Tongue (tissue), 2 donors: ENCODE data around the gene FBXO38. TPM values are rescaled to one million over a fixed set of nuclear protein-coding genes. Genes with fewer than 3 reads are reported as not detected.
"Not testable (repeated sequence)": the region's sequence is repeated elsewhere in the genome, so short reads cannot be mapped to it uniquely, and the experiment has no call there.

Experiments used
- DNase-seq: peaks from one replicate; pipeline ENCODE4 v3.0.0-alpha.2; 2015
- total RNA-seq: library from RNA; depleted of rRNA; stranded (reverse); fragments of >200 nt; gene quantifications from one replicate; pipeline ENCODE4 v1.2.3, GENCODE V29; 2014

FBXO38 gene
- total RNA-seq, 1 donor from 2014 or later, result 52.2 TPM

DNA sequence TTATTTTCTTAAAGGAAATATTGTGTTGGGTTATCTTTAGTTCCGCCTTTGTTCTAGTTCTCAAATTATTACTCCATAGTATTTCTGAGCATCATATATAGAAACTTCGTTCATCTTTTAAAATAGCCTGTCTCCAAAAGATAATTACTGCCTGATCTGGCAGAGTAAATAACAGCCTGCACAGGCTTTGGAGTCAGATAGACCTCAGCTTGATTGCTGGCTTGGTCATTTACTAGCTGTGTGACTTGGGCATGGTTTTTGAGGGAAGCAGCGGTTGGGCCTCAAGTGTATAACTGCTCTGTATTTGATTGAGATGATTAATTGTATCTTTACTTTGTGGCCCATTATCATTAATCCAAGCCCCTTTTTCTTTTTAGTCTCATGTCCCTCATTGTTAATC, 50.1 kb downstream of the FBXO38 start:
- no peak for DNase-seq

DNA sequence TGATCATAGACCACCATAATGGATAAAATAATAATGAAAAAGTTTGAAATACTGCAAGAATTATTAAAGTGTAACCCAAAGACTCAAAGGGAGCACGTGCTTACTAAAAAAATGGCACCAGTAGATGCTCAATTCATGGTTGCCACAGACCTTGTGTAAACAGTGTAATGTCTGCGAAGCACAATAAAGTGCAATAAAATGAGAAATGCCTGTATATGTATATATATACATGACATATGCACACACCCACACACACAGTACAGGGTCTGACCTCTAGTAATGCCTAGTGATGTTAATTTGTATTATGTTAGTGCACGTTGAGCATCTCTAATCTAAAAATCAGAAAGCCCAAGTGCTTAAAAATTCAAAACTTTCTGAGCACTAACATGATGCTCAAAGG, 52.3 kb downstream of the FBXO38 start:
- DNase-seq, result no peak

DNA sequence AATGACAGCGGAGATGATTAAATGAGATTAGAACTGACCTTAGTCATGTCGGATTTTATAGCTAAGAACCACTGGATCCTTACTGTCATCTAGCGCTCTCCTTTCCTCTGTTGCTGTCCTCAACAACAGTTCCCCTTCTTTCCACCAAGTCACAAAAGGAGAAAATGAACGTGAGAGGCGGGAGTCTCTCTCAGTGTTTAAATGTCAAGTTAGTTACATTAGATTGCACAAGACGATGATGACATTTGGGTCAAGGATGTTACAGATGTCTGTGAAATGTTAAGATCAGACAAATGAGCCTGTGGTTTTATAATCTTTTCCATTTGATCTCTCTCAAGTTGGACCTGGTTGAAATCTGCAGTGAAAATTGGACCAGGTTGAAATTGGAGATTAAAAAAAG, 53.5 kb downstream of the FBXO38 start:
- no peak for DNase-seq

DNA sequence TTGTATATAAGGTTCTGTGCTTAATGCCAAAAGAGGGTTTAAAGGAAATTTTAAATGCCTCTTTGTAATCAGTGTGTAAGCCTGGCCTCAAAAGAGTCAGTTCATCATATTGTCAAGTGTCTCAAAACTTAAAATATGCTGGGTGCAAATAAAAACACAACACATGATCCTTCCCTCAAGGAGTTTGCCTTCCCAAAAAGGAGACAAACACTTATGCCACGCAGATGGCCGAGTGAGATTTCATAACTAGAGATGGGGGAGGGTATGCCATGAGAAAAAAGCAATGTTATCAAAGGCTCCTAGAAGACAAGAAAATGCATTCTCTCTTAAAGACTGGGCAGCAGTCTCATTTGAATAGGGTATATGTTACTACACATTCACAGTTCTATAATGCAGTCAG, 55.2 kb downstream of the FBXO38 start:
- no peak for DNase-seq

DNA sequence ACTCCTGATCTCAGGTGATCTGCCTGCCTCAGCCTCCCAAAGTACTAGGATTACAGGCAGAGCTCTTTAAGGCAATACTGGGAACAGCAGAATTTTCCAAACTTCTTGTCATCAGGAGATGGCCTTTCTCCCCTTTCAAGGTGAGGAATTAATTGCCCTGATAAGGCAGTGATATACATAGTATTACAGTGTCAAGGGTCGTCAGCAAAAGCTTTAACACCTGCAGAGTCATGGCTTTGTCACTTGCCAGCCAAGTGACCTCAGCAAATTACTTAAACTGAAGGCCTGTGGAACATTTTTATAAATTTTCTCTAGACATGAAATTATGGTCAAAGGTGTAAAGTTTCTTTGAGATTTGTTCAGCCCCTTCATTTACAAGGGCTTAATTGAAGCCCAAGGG, 59.5 kb downstream of the FBXO38 start:
- DNase-seq, result no peak

DNA sequence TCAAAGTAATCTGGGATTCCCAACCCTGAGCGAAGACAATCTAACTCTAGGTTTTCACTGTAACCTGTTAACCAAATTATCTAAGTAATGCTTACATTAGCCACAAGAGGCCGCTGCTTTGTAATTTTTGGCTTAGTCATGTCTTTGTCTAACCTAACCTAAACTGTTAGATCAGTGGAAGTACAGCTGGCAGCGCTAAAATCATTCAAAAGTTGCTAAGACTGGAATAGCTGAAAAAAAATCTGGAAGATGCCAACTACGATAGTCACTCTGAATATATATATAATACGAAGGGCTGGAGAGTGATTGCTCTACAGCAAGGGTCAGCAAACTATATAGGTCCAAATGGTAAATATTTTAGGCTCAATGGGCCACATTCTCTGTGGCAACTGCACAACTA, 60.2 kb downstream of the FBXO38 start:
- peak; percentile 87 for DNase-seq

DNA sequence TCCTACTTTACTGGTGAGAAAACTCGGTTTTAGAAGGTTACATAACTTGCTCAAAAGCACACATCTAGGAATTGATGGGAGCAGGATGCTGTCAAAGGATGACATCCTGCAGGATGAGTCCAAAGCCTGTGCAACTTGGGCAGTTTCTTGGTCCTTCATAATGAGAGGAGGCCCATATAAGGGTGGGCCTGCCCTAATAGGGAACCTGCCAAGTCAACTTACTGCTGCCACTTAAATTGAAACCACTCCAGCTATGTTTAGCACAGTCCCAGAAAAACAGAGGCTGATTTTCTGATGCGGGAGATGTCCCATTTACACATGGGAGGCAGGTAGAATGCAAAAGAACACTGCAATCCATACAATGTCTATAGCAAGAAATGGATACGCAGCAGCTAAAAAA, 61.8 kb downstream of the FBXO38 start:
- no peak for DNase-seq

DNA sequence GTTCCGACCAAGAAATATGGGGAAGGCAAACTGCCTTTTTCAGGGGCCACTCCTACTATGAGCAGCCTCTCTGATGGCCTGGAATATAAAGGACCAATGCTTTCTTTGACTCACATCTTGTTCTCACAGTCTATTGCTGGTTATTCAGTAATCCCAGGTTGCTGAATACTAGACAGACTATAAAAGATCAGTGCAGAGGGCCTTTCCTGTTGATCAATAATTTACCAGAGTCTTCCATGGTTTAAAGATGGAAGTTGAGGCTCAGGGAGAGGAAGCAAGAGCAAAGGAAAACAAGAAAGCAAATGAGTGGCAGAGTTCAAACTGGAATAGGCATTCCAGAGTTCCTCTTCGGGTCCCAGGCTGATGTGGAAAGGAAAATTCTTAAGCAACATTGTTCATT, 62.9 kb downstream of the FBXO38 start:
- DNase-seq, result no peak

DNA sequence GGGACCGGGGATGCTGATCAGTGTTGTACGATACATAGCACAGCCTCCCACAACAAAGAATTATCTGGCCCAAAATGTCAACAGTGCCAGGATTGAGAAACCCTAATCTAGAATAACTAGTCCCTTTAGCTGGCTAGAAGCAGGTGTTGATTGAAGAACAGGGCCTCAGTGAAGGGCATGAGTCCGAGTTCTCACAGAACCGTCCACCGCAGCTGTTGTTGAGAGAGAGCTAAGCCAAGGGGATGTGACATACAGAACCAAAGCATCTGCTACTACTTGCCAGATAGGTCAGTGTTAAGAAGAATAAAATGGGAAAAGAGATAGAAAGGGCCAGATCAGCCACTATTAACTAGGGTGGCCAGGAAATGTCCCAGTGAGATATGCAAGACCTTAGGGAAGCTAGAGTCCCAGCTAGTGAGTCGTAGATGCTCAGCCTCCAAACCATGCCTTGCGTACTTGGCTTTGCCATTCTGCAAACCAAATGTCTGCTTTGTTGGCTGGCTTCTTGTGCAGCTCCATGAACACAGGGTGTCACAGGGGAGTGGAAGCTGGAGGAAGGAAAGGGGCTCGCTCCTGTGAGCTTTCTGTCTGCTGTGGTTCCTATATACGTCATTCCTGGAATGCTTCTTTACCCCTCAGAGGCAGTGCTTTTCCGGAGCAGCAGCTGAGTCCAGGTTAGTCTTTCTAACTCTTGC, 68.9 kb downstream of the FBXO38 start:
- peak; percentile 27 for DNase-seq

DNA sequence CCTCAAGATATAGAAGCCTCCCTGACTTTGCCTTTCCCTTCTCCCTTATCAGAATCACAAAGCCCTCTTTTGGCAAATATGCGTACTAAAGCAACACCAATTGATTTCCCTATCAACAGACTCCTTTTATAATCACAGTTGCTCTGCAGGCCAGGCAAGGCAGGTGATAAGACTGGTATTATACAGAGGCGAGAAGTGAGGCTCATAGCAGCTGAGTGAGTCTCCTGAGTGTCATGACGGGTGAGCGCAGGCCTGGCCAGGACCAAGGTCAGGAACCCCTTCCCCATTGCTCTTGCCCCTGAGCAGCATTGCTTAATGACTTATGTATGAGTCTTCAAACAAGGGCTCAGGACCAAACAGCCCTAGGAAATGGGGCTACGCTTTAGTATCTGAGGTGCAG, 70.8 kb downstream of the FBXO38 start:
- no peak for DNase-seq

DNA sequence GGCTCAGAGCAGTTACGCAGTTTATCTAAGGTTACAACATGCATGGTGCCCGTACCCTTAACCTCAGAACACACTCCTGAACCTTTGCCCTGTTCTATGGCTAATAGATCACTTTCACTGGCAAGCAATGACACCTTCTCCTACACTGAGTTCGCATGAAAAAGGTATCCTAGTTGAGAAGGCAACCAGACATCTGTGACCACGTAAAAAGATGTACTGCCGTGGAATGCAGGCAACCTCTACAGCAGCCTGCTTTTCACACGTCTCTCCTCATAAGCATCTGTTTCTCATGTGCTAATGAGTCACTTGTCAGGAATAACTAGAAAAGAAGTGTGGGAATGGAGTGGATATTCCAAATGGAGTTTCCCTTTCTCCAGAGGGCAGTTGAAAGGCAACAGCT, 71.4 kb downstream of the FBXO38 start:
- DNase-seq, result no peak

DNA sequence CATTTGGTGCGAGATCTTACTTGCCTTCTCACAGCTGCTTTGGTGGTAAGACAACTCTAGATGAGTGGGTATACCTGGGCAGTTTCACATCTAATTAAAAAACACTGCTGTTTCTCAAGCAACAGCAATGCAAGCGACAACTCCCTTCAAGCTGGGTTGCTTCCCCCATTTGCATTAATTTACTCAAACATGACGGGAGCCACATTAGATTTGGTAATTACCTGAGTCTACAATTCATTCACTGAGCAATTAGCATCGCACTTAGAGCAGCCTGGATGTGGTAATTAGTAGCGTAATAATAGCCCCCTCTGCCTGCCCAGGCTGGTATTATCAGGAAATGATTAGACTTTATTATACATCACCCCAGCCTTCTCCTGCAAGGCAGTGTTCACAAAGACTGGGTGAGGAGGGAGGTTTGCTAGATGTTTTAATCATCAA, 73.4 kb downstream of the FBXO38 start:
- no peak for DNase-seq

DNA sequence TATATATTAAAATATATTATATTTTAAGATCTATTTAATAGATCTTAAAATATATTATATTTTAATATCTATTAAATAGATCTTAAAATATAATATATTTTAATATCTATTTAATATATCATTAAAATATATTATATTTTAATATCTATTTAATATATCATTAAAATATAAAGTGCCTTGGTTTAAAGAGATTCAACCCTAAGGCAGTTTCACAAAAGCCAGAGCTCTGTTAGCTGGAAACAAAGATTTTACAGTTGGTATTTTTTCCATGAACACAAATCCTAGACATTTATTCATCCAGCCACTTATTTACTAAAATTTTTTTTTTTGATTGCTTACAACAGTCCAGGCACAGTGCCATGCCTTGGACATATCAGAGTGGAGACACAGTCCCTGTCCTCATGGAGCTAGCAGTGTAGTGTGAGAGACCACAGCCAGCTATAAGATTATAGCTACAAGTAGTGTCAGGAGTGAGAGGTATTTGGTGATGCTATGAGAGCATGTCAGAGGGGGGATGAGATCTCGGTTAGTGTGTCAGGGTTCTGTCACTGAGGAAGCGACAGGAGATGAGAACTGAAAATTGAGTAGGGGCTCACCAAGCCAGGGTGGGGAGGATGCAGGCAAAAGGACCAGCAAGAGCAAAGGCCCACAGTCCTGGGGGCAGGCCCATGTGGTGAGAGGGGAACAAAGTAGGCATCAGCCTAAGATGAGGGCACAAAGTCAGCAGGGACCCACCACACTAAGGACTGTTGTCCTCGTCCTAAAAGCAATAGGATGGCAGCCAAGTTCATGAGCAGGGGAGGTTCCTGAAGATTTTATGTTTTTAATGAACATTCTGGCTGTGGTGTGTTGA, 74.5 kb downstream of the FBXO38 start:
- DNase-seq, result no peak

DNA sequence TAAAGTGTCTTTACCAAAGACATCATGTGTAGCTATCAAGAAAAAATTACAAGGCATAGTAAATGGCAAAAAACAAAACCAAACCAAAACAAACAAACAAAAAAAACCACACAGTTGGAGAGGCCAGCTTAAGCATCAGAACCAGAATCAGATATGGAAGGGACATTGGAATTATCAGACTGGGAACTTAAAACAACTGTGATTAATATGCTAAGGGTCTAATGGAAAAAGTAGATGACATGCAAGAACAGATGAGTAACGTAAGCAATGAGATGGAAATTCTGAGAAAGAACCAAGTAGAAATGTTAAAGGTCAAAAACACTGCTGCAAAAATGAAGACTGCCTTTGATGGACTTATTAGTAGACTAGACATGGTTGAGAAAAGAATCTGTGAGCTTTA, 75.9 kb downstream of the FBXO38 start:
- no peak for DNase-seq

DNA sequence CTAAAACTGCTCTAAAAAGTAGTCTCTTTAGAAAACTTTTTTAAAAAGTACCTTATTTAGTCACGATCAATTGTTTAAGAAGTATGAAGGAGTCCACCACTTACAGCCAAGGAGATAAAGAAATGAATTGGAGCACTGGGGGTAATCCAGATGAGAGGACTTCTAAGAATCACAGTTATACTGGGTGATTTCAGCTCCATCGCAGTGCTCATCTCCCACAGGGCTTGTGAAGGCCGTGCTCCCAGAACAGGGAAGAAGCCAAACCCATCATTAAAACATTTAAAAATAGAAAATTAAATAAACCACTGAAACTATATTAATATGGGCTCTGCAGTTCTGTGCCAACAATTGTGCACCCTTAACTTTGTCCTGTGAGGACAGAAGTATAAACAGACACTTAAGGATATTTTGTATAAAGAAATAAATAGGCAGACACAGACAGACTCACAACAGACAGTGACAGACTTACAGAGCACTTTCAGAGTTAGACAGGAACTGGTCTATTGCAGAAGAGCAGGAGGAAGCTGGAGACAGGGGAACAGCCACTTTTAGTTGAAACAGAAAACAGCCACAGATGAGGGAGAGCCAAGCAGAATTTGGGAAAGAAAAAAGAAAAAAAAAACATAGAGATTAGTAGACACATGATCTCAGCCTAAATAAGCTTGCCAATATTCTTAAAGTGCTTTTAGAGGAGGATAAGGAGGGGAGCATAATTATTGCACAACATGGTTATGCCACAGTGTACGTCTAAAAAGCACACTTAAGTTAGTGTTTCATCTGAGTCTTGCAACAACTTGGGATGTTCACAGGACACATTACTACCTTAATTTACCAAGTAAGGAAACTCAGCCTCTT, 81.8 kb downstream of the FBXO38 start:
- DNase-seq, result no peak

DNA sequence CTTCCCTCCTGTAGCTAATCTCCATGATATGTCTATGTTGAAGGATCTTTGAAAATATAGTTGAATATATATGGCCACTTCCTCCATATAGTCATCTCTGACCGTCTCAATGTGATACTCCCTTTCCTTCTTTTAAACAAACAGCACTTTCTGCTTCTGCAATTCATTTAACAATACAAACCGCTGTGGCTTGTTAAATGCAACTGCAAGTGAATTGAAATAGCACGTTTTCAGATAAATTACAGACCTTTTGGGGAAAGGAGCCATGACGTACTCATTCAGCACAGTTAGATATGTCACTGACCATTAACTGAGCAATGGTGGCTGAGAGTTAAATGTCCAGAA, 82.5 kb downstream of the FBXO38 start:
- no peak for DNase-seq

DNA sequence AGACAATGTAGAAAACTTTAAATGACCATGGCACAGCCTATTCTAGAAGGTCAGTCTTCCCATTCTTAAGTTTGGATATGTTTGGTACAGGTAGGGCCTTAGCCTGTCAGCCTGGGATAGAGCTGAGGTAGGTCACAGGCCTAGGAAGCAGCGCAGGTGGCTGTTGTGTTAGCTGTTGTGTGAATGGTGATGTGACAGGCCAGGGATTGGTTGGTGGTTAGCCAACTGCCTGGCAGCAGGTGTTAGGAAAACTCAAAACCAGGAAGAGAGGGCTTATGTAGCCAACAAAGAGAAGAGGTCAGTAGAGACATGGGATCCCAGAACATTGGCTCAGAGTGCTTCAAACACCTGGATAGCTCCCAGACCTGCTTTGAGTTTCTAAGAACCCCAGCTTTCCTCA, 84.2 kb downstream of the FBXO38 start:
- no peak for DNase-seq

DNA sequence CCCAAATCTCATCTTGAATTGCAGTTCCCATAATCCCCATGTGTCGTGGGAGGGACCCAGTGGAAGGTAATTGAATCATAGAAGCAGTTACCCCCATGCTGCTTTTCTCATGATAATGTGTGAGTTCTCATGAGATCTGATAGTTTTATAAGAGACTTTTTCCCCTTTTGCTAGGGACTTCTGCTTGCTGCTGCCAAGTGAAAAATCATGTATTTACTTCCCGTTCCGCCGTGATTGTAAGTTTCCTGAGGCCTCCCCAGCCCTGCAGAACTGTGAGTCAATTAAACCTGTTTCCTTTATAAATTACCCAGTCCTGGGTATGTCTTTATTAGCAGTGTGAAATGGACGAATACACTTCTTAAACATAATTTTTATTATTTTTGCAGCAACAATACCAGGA, 85.0 kb downstream of the FBXO38 start:
- DNase-seq, result not testable (repeated sequence)

DNA sequence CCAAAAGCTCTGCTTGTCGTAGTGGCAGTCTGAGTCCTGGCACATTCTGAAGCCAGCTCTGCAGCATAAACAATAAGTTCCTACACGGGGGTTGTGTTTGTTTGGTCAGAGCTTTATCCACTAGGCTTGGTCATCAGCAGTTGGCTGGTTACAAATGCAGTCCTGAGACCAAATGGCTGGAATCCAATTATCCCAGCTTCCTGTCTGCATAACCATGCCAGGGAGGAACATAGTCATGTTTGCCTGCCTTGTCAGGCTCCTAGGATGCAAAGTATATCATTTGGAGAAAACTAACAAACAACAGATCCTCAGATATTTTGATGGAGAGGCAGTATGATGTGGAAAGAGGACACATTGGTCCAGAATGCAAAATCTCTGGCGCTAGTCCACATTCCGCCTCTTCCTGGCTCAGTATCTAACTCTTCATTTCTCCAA, 85.8 kb downstream of the FBXO38 start:
- no peak for DNase-seq

DNA sequence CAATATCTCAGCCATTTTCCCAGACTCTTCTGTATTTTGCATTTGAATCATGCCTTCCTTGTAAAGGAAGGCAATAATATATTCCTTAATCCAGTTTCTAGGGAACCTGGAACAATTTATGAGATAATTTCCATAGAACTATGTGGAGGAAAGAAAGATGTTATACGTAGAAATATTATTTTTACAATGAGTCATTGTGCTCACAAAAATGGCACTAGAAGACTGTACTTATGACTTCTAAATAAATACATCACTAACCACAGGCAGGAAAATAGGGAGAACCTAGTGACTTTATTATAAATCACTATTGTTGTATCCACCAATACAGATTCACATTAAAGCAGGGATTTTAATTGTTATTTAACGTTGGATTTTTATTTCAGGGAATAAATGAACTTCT, 87.6 kb downstream of the FBXO38 start:
- DNase-seq, result no peak

DNA sequence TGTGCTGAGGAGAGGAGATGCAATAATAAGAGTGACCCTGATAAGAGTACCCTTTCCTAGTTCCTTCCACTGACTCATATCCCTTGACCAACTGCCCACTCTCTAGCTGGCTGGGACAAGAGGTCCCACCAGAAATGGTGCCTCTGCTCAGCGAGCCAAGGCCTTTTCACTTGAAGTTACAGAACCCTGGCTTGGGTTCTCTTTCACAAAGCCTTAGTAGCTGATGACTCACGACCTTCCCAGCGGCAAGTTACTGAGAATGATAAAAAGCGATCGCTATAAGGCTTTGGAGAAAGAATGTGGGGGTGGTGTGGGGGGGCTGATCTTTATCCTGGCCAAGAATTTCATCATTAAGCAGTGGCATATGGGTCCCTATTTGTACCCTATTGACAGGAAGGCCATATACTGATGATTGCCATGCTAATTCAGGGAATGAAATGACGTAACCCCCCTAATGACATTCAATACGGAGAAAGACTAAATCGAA, 90.3 kb downstream of the FBXO38 start:
- no peak for DNase-seq

DNA sequence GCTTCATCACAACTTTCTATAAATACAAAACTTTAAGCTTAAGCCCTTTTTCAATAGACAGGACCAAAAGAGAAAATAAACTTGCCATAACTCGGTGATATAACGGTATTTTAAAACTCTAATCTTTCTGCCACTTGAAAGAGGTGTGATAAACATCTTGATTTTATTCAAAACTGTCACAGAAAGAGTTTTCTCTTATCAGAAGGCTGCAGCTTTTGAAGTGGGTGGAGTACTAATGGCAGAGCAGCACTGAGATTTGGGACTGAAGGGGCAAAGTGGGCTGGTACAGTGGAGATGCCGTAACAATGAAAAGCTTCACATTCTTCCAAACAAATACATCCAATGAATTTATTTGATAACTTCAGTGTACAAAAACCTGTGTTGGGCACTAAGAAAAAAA, 92.5 kb downstream of the FBXO38 start:
- no peak for DNase-seq

DNA sequence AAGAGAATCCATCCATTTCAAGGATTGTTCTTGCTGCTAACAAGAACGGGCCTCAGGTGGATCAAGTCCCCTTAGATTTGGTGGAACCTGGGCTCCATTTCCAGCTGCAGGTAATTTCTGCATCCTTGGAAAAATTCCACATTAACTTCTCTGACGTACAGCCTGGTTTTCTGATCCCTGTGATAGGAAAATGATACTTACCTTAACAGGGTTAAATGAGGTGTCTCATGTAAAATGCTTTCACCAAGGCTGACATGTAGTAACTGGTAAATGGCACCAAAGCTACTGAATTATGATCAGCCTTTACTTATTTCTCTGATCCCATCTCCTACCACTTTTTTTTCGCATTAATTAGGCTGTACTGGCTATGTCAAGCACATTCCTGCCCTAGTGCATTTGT, 93.7 kb downstream of the FBXO38 start:
- no peak for DNase-seq
